ENCODE measurements around the gene OGG1.

The OGG1 gene

GRCh38 chr3:9725775-9726515, 23.8 kb upstream of the OGG1 start:
- no peak for DNase-seq
- in situ Hi-C loops (cut with HindIII; ENCODE audit: low pct_ligation_motif_present, low pct_unique_long_range_greater_than_20kb, low sequenced_read_pairs) = no loop called here

- peak; percentile 40 for DNase-seq
- in situ Hi-C loops (cut with HindIII; ENCODE audit: low pct_ligation_motif_present, low pct_unique_long_range_greater_than_20kb, low sequenced_read_pairs) = no loop called here
Observed at GRCh38 chr3:9727041-9727595, 22.6 kb upstream of the OGG1 start.

- no peak for DNase-seq
Observed at GRCh38 chr3:9727743-9728142, 22.0 kb upstream of the OGG1 start.

GRCh38 chr3:9729419-9729818, 20.3 kb upstream of the OGG1 start:
- in situ Hi-C loops (cut with HindIII; ENCODE audit: low pct_ligation_motif_present, low pct_unique_long_range_greater_than_20kb, low sequenced_read_pairs) = no loop called here
- DNase-seq = no peak

More at GRCh38 chr3:9727743-9728142, 22.0 kb upstream of the OGG1 start:
- in situ Hi-C loops (cut with HindIII; ENCODE audit: low pct_ligation_motif_present, low pct_unique_long_range_greater_than_20kb, low sequenced_read_pairs) = no loop called here

GRCh38 chr3:9730657-9731205, 19.0 kb upstream of the OGG1 start:
- in situ Hi-C loops (cut with HindIII; ENCODE audit: low pct_ligation_motif_present, low pct_unique_long_range_greater_than_20kb, low sequenced_read_pairs) = no loop called here
- DNase-seq = no peak

- in situ Hi-C loops (cut with HindIII; ENCODE audit: low pct_ligation_motif_present, low pct_unique_long_range_greater_than_20kb, low sequenced_read_pairs) = no loop called here
- peak; percentile 96 for DNase-seq
Observed at GRCh38 chr3:9731206-9732079, 18.3 kb upstream of the OGG1 start, which contains the start of gene BRPF1. Gene BRPF1 (plus strand): TSS chr3:9731735. CDS start chr3:9734141, 2,406 bp downstream.

- no peak for DNase-seq
- in situ Hi-C loops (cut with HindIII; ENCODE audit: low pct_ligation_motif_present, low pct_unique_long_range_greater_than_20kb, low sequenced_read_pairs) = no loop called here
Observed at GRCh38 chr3:9732080-9732739, 17.5 kb upstream of the OGG1 start.

GRCh38 chr3:9732740-9733115, 17.0 kb upstream of the OGG1 start:
- in situ Hi-C loops (cut with HindIII; ENCODE audit: low pct_ligation_motif_present, low pct_unique_long_range_greater_than_20kb, low sequenced_read_pairs) = no loop called here
- no peak for DNase-seq

GRCh38 chr3:9736831-9737230, 12.9 kb upstream of the OGG1 start:
- no peak for DNase-seq
- in situ Hi-C loops (cut with HindIII; ENCODE audit: low pct_ligation_motif_present, low pct_unique_long_range_greater_than_20kb, low sequenced_read_pairs) = no loop called here

- DNase-seq = no peak
- in situ Hi-C loops (cut with HindIII; ENCODE audit: low pct_ligation_motif_present, low pct_unique_long_range_greater_than_20kb, low sequenced_read_pairs) = no loop called here
Observed at GRCh38 chr3:9739181-9739580, 10.6 kb upstream of the OGG1 start.

- no peak for DNase-seq
- in situ Hi-C loops (cut with HindIII; ENCODE audit: low pct_ligation_motif_present, low pct_unique_long_range_greater_than_20kb, low sequenced_read_pairs) = no loop called here
Observed at GRCh38 chr3:9742560-9742959, 7.2 kb upstream of the OGG1 start.

GRCh38 chr3:9743548-9743947, 6.2 kb upstream of the OGG1 start:
- in situ Hi-C loops (cut with HindIII; ENCODE audit: low pct_ligation_motif_present, low pct_unique_long_range_greater_than_20kb, low sequenced_read_pairs) = no loop called here
- DNase-seq = no peak

- DNase-seq = no peak
- in situ Hi-C loops (cut with HindIII; ENCODE audit: low pct_ligation_motif_present, low pct_unique_long_range_greater_than_20kb, low sequenced_read_pairs) = no loop called here
Observed at GRCh38 chr3:9744162-9744561, 5.6 kb upstream of the OGG1 start.

- in situ Hi-C loops (cut with HindIII; ENCODE audit: low pct_ligation_motif_present, low pct_unique_long_range_greater_than_20kb, low sequenced_read_pairs) = no loop called here
Observed at GRCh38 chr3:9745521-9745920, 4.2 kb upstream of the OGG1 start.

GRCh38 chr3:9746330-9746729, 3.4 kb upstream of the OGG1 start:
- in situ Hi-C loops (cut with HindIII; ENCODE audit: low pct_ligation_motif_present, low pct_unique_long_range_greater_than_20kb, low sequenced_read_pairs) = no loop called here
- DNase-seq = peak; percentile 46

More at GRCh38 chr3:9745521-9745920, 4.2 kb upstream of the OGG1 start:
- no peak for DNase-seq

- DNase-seq = peak; percentile 57
- in situ Hi-C loops (cut with HindIII; ENCODE audit: low pct_ligation_motif_present, low pct_unique_long_range_greater_than_20kb, low sequenced_read_pairs) = no loop called here
Observed at GRCh38 chr3:9747267-9747666, 2.5 kb upstream of the OGG1 start.

GRCh38 chr3:9748031-9748430, 1.7 kb upstream of the OGG1 start:
- in situ Hi-C loops (cut with HindIII; ENCODE audit: low pct_ligation_motif_present, low pct_unique_long_range_greater_than_20kb, low sequenced_read_pairs) = no loop called here
- DNase-seq = no peak

- in situ Hi-C loops (cut with HindIII; ENCODE audit: low pct_ligation_motif_present, low pct_unique_long_range_greater_than_20kb, low sequenced_read_pairs) = no loop called here
- no peak for DNase-seq
Observed at GRCh38 chr3:9749296-9749644, 482 bp upstream of the OGG1 start.

Measured in ACHN (cell line).